ENCODE data around the gene CCDC27.

The CCDC27 gene

DNA sequence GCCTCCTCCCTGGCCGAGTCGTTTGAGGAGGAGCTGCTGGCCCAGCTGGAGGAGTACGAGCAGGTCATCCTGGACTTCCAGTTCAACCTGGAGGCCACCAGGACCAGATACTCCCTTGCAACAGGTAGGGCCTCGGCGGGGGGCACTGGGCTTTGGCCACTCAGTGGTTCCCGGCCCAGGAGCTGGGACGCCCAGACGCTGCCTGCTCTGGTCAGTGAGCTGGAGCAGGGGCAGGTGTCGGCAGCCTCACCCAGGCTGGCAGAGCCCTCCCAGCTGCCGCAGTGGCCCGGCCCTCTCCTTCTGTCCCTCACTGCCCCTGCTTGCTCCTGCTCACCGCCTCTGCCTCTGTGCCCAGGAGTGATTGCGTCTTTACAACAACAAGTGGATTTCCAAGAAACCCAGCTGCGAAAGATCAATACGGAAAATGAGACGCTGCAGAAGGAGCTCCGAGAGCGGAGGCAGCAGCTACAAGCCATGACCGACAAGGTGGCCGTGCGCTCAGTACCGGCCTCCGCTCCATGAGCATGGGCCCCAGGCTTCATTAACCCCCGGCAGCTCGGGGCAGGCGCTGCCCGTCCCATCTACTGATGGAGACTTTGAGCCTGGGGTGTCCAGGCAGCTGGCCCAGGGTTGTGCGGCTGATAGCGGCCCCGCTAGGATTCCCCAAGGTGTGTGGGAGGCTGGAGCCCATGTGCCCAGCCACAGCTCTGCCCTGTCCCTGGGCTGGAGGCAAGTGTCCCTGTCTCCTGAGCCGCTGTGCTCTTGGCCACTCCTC lies 11.3 kb downstream of the CCDC27 start:
- no peak for DNase-seq
- Mint-ChIP-seq H3K27ac (peak overlapping the region; percentile 45), H3K36me3 (ENCODE audit: low read depth) (no peaks in the 10 kb centered on the region), H3K27me3 (ENCODE audit: low read depth, poor library complexity) (peaks cover 48% of the 10 kb centered on the region), H3K4me1 (peaks cover 8% of the 10 kb centered on the region), H3K4me3 (no peak overlapping the region), H3K9me3 (peaks cover 36% of the 10 kb centered on the region)
- TF ChIP-seq, protein P1, sequence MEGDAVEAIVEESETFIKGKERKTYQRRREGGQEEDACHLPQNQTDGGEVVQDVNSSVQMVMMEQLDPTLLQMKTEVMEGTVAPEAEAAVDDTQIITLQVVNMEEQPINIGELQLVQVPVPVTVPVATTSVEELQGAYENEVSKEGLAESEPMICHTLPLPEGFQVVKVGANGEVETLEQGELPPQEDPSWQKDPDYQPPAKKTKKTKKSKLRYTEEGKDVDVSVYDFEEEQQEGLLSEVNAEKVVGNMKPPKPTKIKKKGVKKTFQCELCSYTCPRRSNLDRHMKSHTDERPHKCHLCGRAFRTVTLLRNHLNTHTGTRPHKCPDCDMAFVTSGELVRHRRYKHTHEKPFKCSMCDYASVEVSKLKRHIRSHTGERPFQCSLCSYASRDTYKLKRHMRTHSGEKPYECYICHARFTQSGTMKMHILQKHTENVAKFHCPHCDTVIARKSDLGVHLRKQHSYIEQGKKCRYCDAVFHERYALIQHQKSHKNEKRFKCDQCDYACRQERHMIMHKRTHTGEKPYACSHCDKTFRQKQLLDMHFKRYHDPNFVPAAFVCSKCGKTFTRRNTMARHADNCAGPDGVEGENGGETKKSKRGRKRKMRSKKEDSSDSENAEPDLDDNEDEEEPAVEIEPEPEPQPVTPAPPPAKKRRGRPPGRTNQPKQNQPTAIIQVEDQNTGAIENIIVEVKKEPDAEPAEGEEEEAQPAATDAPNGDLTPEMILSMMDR (IDR thresholded peaks at IDR 0.05), result no peak

DNA sequence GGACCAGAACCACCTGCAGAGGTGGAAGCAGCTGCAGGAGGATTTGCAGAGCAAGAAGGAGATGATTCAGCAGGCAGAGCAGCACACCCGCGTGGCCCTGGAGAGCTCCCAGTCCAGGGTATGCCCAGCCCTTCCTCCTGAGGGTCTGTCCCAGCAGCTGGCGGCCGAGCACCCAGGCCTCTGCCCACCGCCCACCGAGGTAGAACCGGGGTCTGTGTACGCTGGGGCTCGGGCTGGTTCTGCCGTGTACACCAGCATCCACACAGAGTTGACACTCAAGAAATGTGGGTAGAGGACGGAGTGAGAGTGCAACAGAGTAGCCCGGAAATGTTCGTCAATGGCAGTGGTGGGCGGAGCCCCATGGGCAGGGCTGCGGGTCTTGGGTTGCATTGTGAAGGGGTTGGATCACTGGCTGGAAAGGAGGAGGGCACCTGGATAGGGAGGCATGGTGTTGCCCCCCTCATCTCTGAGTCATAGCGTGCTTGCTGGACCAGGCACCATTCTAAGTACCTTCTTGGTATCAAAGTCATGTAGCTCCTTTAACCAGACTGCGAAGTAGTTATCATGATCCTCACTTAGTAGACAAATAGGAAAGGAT lies 15.2 kb downstream of the CCDC27 start:
- TF ChIP-seq, protein P1 (IDR thresholded peaks at IDR 0.05), result no peak
- H3K27me3 Mint-ChIP-seq (ENCODE audit: low read depth, poor library complexity), result peaks cover 26% of the 10 kb centered on the region
- no peak for DNase-seq
- no peaks in the 10 kb centered on the region for H3K36me3 Mint-ChIP-seq (ENCODE audit: low read depth)
- peaks cover 18% of the 10 kb centered on the region for H3K4me1 Mint-ChIP-seq
- H3K27ac Mint-ChIP-seq, result no peak overlapping the region
- peaks cover 19% of the 10 kb centered on the region for H3K9me3 Mint-ChIP-seq
- H3K4me3 Mint-ChIP-seq, result no peak overlapping the region

DNA sequence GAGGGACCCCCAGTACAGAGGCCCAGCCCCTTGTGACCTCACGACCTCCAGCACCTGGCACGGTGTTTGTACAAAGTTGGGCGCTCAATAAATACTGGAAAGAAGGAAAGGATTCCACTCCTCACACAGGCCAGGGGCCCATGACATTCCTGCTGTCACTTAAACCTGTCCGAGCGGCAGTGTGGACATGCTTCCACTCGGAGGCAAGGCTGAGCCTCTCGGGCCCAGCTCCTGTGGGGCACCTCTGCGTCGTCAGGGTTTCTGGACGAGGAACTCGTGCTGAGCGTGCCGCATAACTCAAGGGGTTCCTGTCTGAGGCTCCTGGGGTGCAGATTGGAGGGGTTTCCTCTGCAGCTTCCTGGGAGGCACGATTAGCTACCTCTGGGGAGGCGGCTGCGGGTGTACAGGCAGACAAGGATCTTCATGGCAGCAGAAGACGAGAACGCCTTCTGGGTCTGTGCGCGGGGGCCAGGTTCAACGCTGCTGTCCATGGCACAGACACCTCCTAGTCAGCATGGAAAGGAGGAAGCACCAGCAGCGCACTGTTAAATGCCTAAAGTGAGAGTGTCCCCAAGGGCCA lies 16.7 kb downstream of the CCDC27 start:
- Mint-ChIP-seq H3K36me3 (ENCODE audit: low read depth) (no peaks in the 10 kb centered on the region), H3K27me3 (ENCODE audit: low read depth, poor library complexity) (peaks cover 26% of the 10 kb centered on the region), H3K4me3 (no peak overlapping the region), H3K27ac (no peak overlapping the region), H3K9me3 (peaks cover 19% of the 10 kb centered on the region), H3K4me1 (peaks cover 26% of the 10 kb centered on the region)
- no peak for DNase-seq
- TF ChIP-seq, protein P1 (IDR thresholded peaks at IDR 0.05), result no peak

DNA sequence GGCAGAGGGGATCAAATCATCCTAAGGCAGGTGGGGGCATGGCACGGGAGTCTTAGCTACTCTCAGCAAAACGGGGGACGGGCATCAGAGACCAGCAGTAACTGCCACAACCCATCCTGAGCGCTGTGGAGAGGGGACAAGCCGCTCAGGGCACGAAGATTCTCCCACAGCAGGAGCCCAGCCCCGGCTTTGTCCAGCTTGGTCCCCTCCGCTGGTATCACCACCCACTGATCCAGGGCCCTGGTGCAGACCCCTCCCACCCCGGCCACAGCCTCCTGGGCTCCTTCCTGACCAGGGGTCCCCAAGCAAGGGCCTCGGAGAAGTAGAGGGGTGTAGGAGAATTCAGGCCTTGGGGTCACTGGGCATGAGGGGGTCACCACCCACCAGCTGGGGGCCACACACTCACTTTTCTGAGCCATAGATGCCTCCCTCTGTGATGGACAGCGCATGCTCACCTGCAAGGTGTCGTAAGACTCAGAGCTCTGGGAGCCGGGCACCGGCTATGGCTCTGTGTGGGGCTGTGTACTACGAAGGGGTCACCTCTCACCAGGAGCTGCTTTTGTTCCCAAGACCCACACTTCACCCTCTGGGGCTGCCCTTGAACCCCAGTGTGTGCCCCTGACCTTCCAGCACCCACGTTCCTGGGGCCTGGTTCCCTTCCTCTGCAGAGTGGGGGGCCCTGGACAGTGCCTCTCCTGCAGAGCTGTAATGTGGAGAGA lies 18.0 kb downstream of the CCDC27 start:
- peaks cover 18% of the 10 kb centered on the region for H3K27me3 Mint-ChIP-seq (ENCODE audit: low read depth, poor library complexity)
- H3K4me1 Mint-ChIP-seq, result peaks cover 37% of the 10 kb centered on the region
- H3K4me3 Mint-ChIP-seq, result peak overlapping the region; percentile 70
- peaks cover 17% of the 10 kb centered on the region for H3K9me3 Mint-ChIP-seq
- TF ChIP-seq, protein P1 (IDR thresholded peaks at IDR 0.05), result no peak
- H3K27ac Mint-ChIP-seq, result no peak overlapping the region
- H3K36me3 Mint-ChIP-seq (ENCODE audit: low read depth), result no peaks in the 10 kb centered on the region
- DNase-seq, result no peak

DNA sequence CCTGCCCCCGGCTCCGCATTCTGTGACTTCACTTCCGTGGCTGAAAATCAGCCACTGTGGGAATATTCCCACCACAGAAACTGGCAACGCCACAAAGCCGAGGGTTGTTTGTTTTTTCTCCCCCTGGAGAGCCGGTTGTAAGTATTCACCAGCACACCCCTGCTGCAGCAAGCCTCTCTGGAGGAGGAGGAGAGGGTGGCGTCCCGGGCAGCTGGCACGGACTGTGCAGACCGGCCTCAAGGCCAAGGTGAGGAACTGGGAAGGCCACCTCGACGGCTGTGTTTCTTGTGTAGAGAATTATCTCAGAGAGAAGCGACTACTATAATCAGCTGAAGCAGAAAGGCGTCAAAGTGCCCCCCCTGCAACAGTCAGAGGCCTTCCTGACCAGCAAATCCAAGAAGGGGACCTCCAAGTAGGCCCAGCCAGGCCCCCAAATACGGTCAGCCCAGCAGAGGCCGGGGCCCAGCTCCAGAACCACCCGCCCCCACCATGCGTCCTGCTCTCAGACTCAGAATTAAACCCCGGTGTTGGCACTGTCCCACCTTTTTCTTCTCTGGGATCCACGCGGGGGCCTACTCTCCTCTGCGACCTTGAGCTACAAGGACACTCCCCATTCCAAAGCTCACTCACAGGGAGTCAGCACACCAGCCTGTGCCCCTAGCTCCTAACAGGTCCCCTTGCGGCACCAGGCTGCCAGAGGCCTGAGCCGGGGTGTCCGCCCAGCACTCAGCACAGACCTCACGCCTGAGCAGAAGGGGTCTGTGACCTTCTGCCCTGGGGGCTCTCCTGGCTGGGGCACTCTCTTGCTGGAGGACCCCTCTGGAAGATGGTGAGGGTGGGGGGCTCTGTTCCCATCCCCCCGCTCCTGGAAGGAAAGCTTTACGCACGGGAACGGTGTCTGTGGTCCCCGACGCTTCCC lies 19.1 kb downstream of the CCDC27 start:
- H3K4me3 Mint-ChIP-seq, result peak overlapping the region; percentile 70
- TF ChIP-seq, protein P1 (IDR thresholded peaks at IDR 0.05), result no peak
- H3K27ac Mint-ChIP-seq, result no peak overlapping the region
- H3K9me3 Mint-ChIP-seq, result peaks cover 6% of the 10 kb centered on the region
- peaks cover 49% of the 10 kb centered on the region for H3K4me1 Mint-ChIP-seq
- H3K36me3 Mint-ChIP-seq (ENCODE audit: low read depth), result no peaks in the 10 kb centered on the region
- DNase-seq, result peak; percentile 25
- peaks cover 17% of the 10 kb centered on the region for H3K27me3 Mint-ChIP-seq (ENCODE audit: low read depth, poor library complexity)

All from nephron progenitor cell (in vitro differentiated cells).